ENCODE measurements around the gene RABGAP1L. TPM values are rescaled to one million over a fixed set of nuclear protein-coding genes. Genes with fewer than 3 reads are reported as not detected.

The RABGAP1L gene
- total RNA-seq, 1 donor from 2014 or later: 80.6 TPM

- Histone ChIP-seq H3K9me3 (no peaks in the 10 kb centered on the region), H3K4me1 (no peaks in the 10 kb centered on the region), H3K4me3 (no peak overlapping the region), H3K36me3 (no peaks in the 10 kb centered on the region), H3K27ac (no peak overlapping the region), H3K27me3 (no peaks in the 10 kb centered on the region)
- no peak for TF ChIP-seq CTCF (IDR thresholded peaks at IDR 0.05)
- intact Hi-C loops (cut with DNase I): no loop called here
- ATAC-seq (no peak), DNase-seq (no peak)
These were observed 559.9 kb downstream of the RABGAP1L start for GRCh38 chr1:174719194-174719593.

- Histone ChIP-seq H3K9me3 (no peaks in the 10 kb centered on the region), H3K27ac (no peak overlapping the region), H3K27me3 (no peaks in the 10 kb centered on the region), H3K4me1 (no peaks in the 10 kb centered on the region), H3K36me3 (no peaks in the 10 kb centered on the region), H3K4me3 (no peak overlapping the region)
- intact Hi-C loops (cut with DNase I): no loop called here
- no peak for DNase-seq
- TF ChIP-seq CTCF (IDR thresholded peaks at IDR 0.05): no peak
- no peak for ATAC-seq
These were observed 561.3 kb downstream of the RABGAP1L start for GRCh38 chr1:174720618-174721017.

- no peaks in the 10 kb centered on the region for H3K36me3 ChIP-seq
- H3K9me3 ChIP-seq: no peaks in the 10 kb centered on the region
- H3K4me1 ChIP-seq: no peaks in the 10 kb centered on the region
- no peak overlapping the region for H3K27ac ChIP-seq
- no peak for TF ChIP-seq CTCF (IDR thresholded peaks at IDR 0.05)
- ATAC-seq (no peak), DNase-seq (no peak)
- H3K4me3 ChIP-seq: no peak overlapping the region
- intact Hi-C loops (cut with DNase I): no loop called here
- H3K27me3 ChIP-seq: no peaks in the 10 kb centered on the region
These were observed 561.9 kb downstream of the RABGAP1L start for GRCh38 chr1:174721246-174721645.

- DNase-seq: no peak
- H3K9me3 ChIP-seq: no peaks in the 10 kb centered on the region
- H3K4me1 ChIP-seq: no peaks in the 10 kb centered on the region
- H3K4me3 ChIP-seq: no peak overlapping the region
- no peaks in the 10 kb centered on the region for H3K27me3 ChIP-seq
- H3K27ac ChIP-seq: no peak overlapping the region
- intact Hi-C loops (cut with DNase I): no loop called here
- H3K36me3 ChIP-seq: no peaks in the 10 kb centered on the region
- no peak for ATAC-seq
- no peak for TF ChIP-seq CTCF (IDR thresholded peaks at IDR 0.05)
These were observed 564.5 kb downstream of the RABGAP1L start for GRCh38 chr1:174723816-174724215.

- Histone ChIP-seq H3K9me3 (no peaks in the 10 kb centered on the region), H3K27ac (no peak overlapping the region), H3K4me1 (no peaks in the 10 kb centered on the region), H3K36me3 (no peaks in the 10 kb centered on the region), H3K4me3 (no peak overlapping the region), H3K27me3 (no peaks in the 10 kb centered on the region)
- intact Hi-C loops (cut with DNase I): no loop called here
- DNase-seq: no peak
- no peak for ATAC-seq
- TF ChIP-seq CTCF (IDR thresholded peaks at IDR 0.05): no peak
These were observed 564.9 kb downstream of the RABGAP1L start for GRCh38 chr1:174724219-174724618.

GRCh38 chr1:174726167-174726879 lies 567.0 kb downstream of the RABGAP1L start:
- no peak for DNase-seq
- Histone ChIP-seq H3K9me3 (no peaks in the 10 kb centered on the region), H3K36me3 (no peaks in the 10 kb centered on the region), H3K4me3 (no peak overlapping the region), H3K27ac (no peak overlapping the region), H3K27me3 (no peaks in the 10 kb centered on the region), H3K4me1 (no peaks in the 10 kb centered on the region)
- intact Hi-C loops (cut with DNase I): no loop called here
- no peak for ATAC-seq
- TF ChIP-seq CTCF (IDR thresholded peaks at IDR 0.05): peak; percentile 50
